Subcutaneous adipose tissue (tissue), 4 donors: Measurements from ENCODE around the gene BIRC2. TPM values are rescaled to one million over a fixed set of nuclear protein-coding genes. Genes with fewer than 3 reads are reported as not detected.

Experiments
- total RNA-seq, 4 donors: library from RNA; depleted of rRNA; stranded (reverse); fragments of >200 nt; gene quantifications; one replicate each; pipeline ENCODE4 v1.1.0, GENCODE V29; 2016
- TF ChIP-seq, protein P1 (sequence below): fragments of 450-650 bp; IDR thresholded peaks from one replicate; pipeline ENCODE4 v1.5.1; 2016; ENCODE audit warnings: low read depth, mild to moderate bottlenecking, control low read depth, antibody characterized with exemption, moderate library complexity

Gene BIRC2
- total RNA-seq, 4 donors from 2014 or later, result 41.6 to 91.8 (median 55.4) TPM

DNA sequence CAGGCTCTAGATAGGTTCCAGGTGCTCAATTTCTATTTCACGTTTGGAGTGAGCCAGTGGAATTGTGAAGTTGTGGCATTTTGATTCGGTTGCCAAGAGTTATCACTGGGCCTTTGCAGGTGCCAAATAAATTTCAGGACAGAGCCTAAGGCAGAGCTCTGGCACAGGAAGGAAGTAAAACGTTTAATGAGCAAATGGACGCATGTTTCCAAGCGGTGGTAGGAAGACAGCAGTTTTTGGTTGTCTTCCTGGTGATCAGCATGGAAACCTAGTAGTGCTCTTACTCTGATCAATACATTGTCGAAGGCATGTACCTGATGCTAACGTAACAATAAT lies 29.3 kb upstream of the BIRC2 start:
- TF ChIP-seq, protein P1, sequence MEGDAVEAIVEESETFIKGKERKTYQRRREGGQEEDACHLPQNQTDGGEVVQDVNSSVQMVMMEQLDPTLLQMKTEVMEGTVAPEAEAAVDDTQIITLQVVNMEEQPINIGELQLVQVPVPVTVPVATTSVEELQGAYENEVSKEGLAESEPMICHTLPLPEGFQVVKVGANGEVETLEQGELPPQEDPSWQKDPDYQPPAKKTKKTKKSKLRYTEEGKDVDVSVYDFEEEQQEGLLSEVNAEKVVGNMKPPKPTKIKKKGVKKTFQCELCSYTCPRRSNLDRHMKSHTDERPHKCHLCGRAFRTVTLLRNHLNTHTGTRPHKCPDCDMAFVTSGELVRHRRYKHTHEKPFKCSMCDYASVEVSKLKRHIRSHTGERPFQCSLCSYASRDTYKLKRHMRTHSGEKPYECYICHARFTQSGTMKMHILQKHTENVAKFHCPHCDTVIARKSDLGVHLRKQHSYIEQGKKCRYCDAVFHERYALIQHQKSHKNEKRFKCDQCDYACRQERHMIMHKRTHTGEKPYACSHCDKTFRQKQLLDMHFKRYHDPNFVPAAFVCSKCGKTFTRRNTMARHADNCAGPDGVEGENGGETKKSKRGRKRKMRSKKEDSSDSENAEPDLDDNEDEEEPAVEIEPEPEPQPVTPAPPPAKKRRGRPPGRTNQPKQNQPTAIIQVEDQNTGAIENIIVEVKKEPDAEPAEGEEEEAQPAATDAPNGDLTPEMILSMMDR, result no peak

DNA sequence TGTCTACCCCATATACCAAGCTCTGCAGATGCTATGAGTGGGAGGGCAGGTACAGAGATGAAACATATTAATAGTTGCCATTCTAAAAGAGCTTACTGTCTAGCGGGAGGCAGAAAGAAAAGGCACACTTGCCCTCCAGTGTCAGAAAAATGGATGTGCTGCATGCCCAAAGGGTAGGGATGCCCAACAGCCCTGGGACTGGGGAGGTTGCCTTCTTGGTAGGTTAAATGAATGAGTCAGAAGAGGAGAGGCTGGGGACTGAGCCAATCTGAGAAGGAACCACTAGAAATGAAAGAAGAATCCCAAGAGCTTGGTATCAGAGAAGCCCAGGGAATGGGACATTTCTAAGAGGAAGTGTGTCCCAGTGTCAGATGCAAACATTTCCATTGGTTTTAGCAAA lies 28.5 kb upstream of the BIRC2 start:
- TF ChIP-seq, protein P1, result no peak

DNA sequence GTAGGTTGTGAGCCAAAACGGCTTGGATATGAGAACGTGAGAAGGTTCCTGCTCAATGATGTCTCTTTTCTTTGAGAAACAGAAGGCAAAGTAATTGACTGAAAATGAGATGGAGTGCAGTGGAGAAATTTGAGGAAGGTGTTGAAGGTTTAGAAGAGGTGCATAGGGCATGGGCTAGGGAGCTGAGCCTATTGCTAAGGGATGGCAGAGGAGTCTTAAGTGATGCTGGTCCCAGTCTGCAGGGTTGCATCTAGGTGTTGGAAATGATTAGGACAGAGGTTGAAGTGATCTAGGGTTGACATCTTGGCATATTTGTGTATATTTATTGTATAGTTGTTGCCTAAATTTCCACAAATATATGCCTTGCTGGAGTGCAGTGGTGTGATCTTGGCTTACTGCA lies 27.5 kb upstream of the BIRC2 start:
- TF ChIP-seq, protein P1, result no peak

DNA sequence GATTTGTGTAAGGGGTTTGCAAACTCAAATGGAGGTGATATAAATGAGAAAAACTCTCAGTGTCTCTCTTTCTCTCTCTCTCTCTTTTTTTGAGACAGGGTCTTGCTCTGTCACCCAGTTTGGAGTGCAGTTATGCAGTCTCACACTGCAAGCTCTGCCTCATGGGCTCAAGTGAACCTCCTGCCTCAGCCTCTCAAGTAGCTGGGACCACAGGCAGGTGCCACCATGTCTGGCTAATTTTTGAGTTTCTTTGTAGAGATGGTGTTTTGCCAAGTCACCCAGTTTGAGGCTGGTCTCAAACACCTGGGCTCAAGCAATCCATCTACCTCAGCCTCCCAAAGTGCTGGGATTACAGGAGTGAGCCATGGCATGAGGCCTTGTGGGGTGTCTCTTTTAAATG lies 26.8 kb upstream of the BIRC2 start:
- TF ChIP-seq, protein P1, result no peak

DNA sequence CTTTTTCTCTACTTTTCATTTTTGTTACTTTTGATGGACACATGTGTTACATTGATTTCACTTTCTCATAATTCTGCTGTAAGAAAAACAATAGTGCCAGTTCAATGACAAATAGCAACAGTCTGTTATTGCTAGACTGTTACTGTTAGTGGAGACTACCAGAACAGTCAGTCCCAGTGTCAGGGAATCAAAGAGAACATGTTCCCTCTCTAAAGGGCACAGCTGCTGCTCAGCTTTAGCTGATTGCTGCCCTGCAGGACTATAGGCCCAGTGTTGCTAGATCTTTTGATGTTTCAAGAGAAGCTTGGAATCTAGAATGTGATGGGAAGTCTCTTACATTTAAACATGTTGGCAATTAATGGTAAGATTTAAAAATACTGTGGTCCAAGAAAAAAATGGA lies 26.3 kb upstream of the BIRC2 start:
- TF ChIP-seq, protein P1, result no peak

DNA sequence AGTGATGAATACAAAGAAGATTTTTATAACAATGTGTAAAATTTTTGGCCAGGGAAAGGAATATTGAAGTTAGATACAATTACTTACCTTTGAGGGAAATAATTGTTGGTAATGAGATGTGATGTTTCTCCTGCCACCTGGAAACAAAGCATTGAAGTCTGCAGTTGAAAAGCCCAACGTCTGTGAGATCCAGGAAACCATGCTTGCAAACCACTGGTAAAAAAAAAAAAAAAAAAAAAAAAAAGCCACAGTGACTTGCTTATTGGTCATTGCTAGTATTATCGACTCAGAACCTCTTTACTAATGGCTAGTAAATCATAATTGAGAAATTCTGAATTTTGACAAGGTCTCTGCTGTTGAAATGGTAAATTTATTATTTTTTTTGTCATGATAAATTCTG lies 24.5 kb upstream of the BIRC2 start:
- TF ChIP-seq, protein P1, result no peak

DNA sequence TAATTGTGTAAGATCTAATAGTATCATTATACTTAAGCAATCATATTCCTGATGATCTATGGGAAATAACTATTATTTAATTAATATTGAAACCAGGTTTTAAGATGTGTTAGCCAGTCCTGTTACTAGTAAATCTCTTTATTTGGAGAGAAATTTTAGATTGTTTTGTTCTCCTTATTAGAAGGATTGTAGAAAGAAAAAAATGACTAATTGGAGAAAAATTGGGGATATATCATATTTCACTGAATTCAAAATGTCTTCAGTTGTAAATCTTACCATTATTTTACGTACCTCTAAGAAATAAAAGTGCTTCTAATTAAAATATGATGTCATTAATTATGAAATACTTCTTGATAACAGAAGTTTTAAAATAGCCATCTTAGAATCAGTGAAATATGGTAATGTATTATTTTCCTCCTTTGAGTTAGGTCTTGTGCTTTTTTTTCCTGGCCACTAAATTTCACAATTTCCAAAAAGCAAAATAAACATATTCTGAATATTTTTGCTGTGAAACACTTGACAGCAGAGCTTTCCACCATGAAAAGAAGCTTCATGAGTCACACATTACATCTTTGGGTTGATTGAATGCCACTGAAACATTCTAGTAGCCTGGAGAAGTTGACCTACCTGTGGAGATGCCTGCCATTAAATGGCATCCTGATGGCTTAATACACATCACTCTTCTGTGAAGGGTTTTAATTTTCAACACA lies 23.3 kb upstream of the BIRC2 start:
- TF ChIP-seq, protein P1, result no peak
